RCC 7860 (cell line): Measurements from ENCODE around the gene ATXN3.

Experiments used
- DNase-seq: peaks from one replicate; pipeline ENCODE4 v3.0.0-alpha.2; 2015; ENCODE audit warnings: low spot score
- FAIRE-seq: peaks from 2 replicates; lab custom pipeline; 2012; peaks lifted over from hg19 to GRCh38; lab: Jason Lieb, UNC

ATXN3 gene

GRCh38 chr14:92106143-92106926, at the start of gene ATXN3:
ATXN3 (minus strand) TSS chr14:92106582; CDS start chr14:92106552, 30 bp downstream.
- FAIRE-seq (no peak), DNase-seq (peak; percentile 83)

GRCh38 chr14:92154283-92154942, 48.0 kb upstream of the ATXN3 start:
- no peak for FAIRE-seq
- DNase-seq, result no peak

- FAIRE-seq (no peak), DNase-seq (no peak)
Observed at GRCh38 chr14:92153581-92153980, 47.2 kb upstream of the ATXN3 start.

GRCh38 chr14:92144708-92145107, 38.3 kb upstream of the ATXN3 start:
- DNase-seq, result no peak
- FAIRE-seq, result no peak

GRCh38 chr14:92143962-92144361, 37.6 kb upstream of the ATXN3 start:
- DNase-seq, result no peak

GRCh38 chr14:92143309-92143708, 36.9 kb upstream of the ATXN3 start:
- DNase-seq (no peak), FAIRE-seq (no peak)

More at GRCh38 chr14:92143962-92144361, 37.6 kb upstream of the ATXN3 start:
- no peak for FAIRE-seq

- no peak for DNase-seq
- FAIRE-seq, result no peak
Observed at GRCh38 chr14:92135269-92135668, 28.9 kb upstream of the ATXN3 start.

GRCh38 chr14:92134456-92134855, 28.1 kb upstream of the ATXN3 start:
- DNase-seq (no peak), FAIRE-seq (no peak)

- FAIRE-seq, result no peak
- no peak for DNase-seq
Observed at GRCh38 chr14:92122761-92123160, 16.4 kb upstream of the ATXN3 start.

GRCh38 chr14:92122351-92122677, 15.9 kb upstream of the ATXN3 start:
- no peak for FAIRE-seq
- DNase-seq, result no peak

GRCh38 chr14:92121670-92122350, 15.4 kb upstream of the ATXN3 start, which contains the start of the genes CPSF2 and NDUFB1:
CPSF2 (plus strand) TSS chr14:92121969; CDS start chr14:92130985, 9,016 bp downstream.
NDUFB1 (minus strand) TSS chr14:92121706; CDS start chr14:92117637, 4,069 bp downstream.
- DNase-seq (peak; percentile 40), FAIRE-seq (no peak)

GRCh38 chr14:92121207-92121669, 14.9 kb upstream of the ATXN3 start:
- FAIRE-seq (no peak), DNase-seq (no peak)

- DNase-seq (no peak), FAIRE-seq (no peak)
Observed at GRCh38 chr14:92109490-92109889, 3.1 kb upstream of the ATXN3 start.

GRCh38 chr14:92108345-92109254, 2.2 kb upstream of the ATXN3 start:
- FAIRE-seq, result no peak

GRCh38 chr14:92105893-92106142, 564 bp downstream of the ATXN3 start:
- DNase-seq (no peak), FAIRE-seq (no peak)

More at GRCh38 chr14:92108345-92109254, 2.2 kb upstream of the ATXN3 start:
- no peak for DNase-seq

GRCh38 chr14:92105073-92105892, 1.1 kb downstream of the ATXN3 start:
- FAIRE-seq, result no peak
- no peak for DNase-seq

GRCh38 chr14:92103363-92103989, 2.9 kb downstream of the ATXN3 start:
- FAIRE-seq, result no peak
- DNase-seq, result no peak

- FAIRE-seq, result no peak
- DNase-seq, result no peak
Observed at GRCh38 chr14:92099802-92100201, 6.6 kb downstream of the ATXN3 start.

- DNase-seq (no peak), FAIRE-seq (no peak)
Observed at GRCh38 chr14:92093320-92093719, 13.1 kb downstream of the ATXN3 start.
